ENCODE results near the gene ERF.

Gene ERF

DNA sequence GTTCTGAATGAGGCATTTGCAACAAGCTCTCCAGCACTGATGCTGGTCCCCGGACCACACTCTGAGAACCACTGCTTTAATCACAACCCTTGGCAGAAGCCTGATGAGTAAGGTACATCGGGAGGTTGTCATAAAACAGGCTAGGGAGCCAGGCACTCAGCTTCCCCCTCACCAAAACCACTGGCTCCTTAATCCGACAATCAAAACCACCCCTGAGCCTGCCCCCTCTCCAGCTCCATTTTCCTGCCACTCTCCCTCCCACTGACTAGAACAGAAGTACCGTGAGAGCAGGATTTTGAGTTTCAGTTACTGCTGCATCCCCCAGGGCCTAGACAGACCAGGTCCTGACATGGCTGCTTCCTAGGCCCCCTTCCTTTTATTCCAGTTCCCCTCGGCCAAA lies 19.7 kb downstream of the ERF start:
- TF ChIP-seq CTCF (IDR thresholded peaks at IDR 0.05; ENCODE audit: low read depth, low read length) = no peak
- no peak for DNase-seq (ENCODE audit: low read depth in 2 of 2)
- H3K4me3 ChIP-seq (replicated peaks in 1 of 2; ENCODE audit: low read depth in 2 of 2, low read length in 2 of 2) = no peak overlapping the region

DNA sequence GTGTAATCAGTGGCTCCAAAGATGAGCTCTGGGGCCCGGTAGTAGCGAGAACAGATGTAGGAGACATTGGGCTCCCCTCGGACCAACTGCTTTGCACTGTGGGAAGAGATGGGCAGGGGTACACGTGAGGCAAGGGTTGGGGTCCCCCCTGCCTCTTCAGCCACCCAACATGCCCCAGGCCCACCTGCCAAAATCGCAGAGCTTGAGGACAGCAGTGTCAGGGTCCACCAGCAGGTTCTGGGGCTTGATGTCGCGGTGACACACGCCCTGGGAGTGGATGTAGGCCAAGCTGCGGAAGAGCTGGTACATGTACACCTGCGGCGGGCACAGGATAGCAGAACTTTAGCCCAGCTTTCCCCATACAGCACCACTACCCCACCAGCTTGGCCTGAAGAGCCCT lies 20.6 kb downstream of the ERF start:
- no peak for TF ChIP-seq CTCF (IDR thresholded peaks at IDR 0.05; ENCODE audit: low read depth, low read length)
- H3K4me3 ChIP-seq (replicated peaks in 1 of 2; ENCODE audit: low read depth in 2 of 2, low read length in 2 of 2) = no peak overlapping the region
- DNase-seq (ENCODE audit: low read depth in 2 of 2) = no peak

DNA sequence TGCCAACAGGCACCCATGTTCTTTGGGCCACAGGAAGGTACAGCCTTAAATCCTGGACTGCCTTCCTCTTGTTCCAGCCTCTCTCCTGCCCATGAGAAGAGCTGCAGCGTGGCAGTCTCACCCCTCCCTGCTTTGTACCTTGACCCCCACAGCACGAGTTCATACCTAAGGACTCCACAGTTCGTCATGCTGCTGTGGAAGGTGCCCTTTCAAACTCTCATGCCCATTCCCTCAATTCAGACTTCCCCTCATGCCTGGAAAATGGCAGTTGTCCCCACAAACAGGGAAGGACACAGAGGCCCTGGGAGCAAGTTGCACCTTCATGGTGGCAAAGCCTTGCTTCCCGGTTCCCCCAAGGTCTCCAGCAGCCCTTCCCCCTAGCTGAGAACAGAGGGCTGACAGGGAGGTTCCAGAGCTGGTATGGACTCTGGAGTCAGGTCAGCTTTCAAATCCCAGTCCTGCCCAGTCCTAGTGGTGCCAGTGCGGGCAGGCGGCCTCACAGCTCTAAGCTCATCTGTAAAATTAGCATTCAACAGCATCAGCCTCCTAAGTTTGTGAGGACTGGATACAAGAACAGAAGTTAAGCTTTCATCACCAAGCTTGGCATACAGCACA lies 21.1 kb downstream of the ERF start:
- TF ChIP-seq CTCF (IDR thresholded peaks at IDR 0.05; ENCODE audit: low read depth, low read length) = no peak
- DNase-seq (ENCODE audit: low read depth in 2 of 2) = no peak
- H3K4me3 ChIP-seq (replicated peaks in 1 of 2; ENCODE audit: low read depth in 2 of 2, low read length in 2 of 2) = no peak overlapping the region

GRCh38 chr19:42233106-42233505 lies 21.8 kb downstream of the ERF start:
- no peak overlapping the region for H3K4me3 ChIP-seq (replicated peaks in 1 of 2; ENCODE audit: low read depth in 2 of 2, low read length in 2 of 2)
- DNase-seq (ENCODE audit: low read depth in 2 of 2) = no peak
- no peak for TF ChIP-seq CTCF (IDR thresholded peaks at IDR 0.05; ENCODE audit: low read depth, low read length)

DNA sequence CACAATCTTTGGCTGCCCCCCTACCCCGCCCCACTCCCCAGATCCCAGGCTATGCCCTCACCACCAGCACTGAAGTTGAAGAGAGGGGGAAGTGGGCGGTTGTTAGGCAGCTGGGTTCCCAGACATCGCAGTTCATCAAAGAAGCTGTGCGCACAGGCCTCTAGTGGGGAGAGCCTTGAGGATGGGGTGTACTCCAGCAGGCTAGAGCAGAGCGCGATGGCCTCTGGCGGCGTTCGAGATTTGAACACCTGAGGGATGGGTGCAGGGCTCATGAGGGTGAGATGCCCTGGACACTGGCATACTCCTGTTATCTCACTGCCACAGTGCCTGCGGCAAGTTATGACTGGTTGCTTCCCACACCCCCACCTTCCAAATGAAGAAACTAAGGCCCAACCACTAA lies 22.5 kb downstream of the ERF start:
- TF ChIP-seq CTCF (IDR thresholded peaks at IDR 0.05; ENCODE audit: low read depth, low read length) = no peak
- DNase-seq (ENCODE audit: low read depth in 2 of 2) = no peak
- H3K4me3 ChIP-seq (replicated peaks in 1 of 2; ENCODE audit: low read depth in 2 of 2, low read length in 2 of 2) = no peak overlapping the region

DNA sequence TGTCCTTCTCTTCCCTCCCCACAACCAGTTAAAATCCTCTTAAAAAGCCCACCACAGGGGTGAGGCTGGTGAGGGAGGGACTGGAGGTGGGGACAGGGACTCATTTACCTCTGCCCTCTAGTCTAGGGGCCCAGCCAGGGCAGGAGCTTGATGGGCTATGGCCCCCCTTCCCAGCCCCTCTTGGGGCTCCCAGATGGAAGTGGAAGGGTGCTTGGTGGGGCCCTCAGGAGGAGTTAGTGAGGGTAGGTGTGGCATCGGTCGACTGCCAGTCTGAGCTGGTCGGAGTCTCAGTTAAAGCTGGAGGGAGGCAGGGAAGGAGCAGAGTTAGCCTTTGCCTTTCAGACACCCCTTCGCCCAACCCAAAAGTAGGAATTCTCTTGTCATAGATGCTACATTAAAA lies 24.4 kb downstream of the ERF start:
- TF ChIP-seq CTCF (IDR thresholded peaks at IDR 0.05; ENCODE audit: low read depth, low read length) = no peak
- DNase-seq (ENCODE audit: low read depth in 2 of 2) = no peak
- H3K4me3 ChIP-seq (replicated peaks in 1 of 2; ENCODE audit: low read depth in 2 of 2, low read length in 2 of 2) = no peak overlapping the region

DNA sequence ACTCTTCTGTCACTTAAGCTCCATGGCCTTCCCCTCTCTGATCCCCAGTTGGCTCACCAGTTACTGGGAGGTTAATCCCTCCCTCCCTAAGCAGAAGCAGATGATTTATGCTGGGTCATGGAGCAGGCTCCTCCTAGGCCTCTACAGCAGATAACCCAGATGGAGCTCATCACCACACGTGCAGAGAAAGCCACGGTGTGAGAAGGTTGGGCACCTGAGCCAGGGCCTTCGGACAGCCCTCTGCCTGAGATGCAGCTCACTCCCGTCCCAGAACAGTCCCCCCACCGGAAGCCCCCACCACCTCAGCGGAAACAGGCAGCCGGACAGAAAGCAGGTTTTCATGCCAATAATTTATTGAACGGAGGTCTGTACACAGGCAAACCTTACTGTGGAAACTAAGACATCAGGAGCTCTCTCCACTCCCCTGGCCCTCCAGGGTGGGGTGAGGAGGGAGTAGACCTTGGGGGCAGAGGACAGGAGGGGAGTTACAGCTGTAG lies 25.0 kb downstream of the ERF start:
- TF ChIP-seq CTCF (IDR thresholded peaks at IDR 0.05; ENCODE audit: low read depth, low read length) = no peak
- no peak for DNase-seq (ENCODE audit: low read depth in 2 of 2)
- no peak overlapping the region for H3K4me3 ChIP-seq (replicated peaks in 1 of 2; ENCODE audit: low read depth in 2 of 2, low read length in 2 of 2)
